ENCODE data around the gene ZNF33B.

Gene ZNF33B

GRCh38 chr10:42623929-42624328, 14.4 kb downstream of the ZNF33B start:
- H3K79me2 ChIP-seq (ENCODE audit: low read length) = no peaks in the 10 kb centered on the region
- no peak overlapping the region for H2AFZ ChIP-seq (ENCODE audit: low read depth, low read length)
- H3K9me3 ChIP-seq (ENCODE audit: insufficient read depth, low read length) = no peaks in the 10 kb centered on the region
- H3K27ac ChIP-seq (ENCODE audit: low read length) = no peak overlapping the region
- H3K9ac ChIP-seq (ENCODE audit: low read length) = no peak overlapping the region
- H3K27me3 ChIP-seq (ENCODE audit: low read depth, low read length) = no peaks in the 10 kb centered on the region
- no peak overlapping the region for H3K4me3 ChIP-seq (ENCODE audit: low read length)
- TF ChIP-seq CTCF (IDR thresholded peaks at IDR 0.05; ENCODE audit: low read depth, low read length) = no peak
- TF ChIP-seq EZH2phosphoT487 (IDR thresholded peaks at IDR 0.05; ENCODE audit: low read depth) = no peak
- H4K20me1 ChIP-seq (ENCODE audit: insufficient read depth, low read length) = no peaks in the 10 kb centered on the region
- H3K36me3 ChIP-seq (replicated peaks; ENCODE audit: low read depth, low read length) = peaks cover 3% of the 10 kb centered on the region
- H3K4me2 ChIP-seq (ENCODE audit: low read length) = no peak overlapping the region
- no peaks in the 10 kb centered on the region for H3K4me1 ChIP-seq (ENCODE audit: low read length)

- Histone ChIP-seq H2AFZ (ENCODE audit: low read depth, low read length) (no peak overlapping the region), H3K27ac (ENCODE audit: low read length) (no peak overlapping the region), H4K20me1 (ENCODE audit: insufficient read depth, low read length) (no peaks in the 10 kb centered on the region), H3K9me3 (ENCODE audit: insufficient read depth, low read length) (no peaks in the 10 kb centered on the region), H3K4me1 (ENCODE audit: low read length) (no peaks in the 10 kb centered on the region), H3K36me3 (replicated peaks; ENCODE audit: low read depth, low read length) (no peaks in the 10 kb centered on the region), H3K79me2 (ENCODE audit: low read length) (no peaks in the 10 kb centered on the region), H3K4me3 (ENCODE audit: low read length) (no peak overlapping the region), H3K9ac (ENCODE audit: low read length) (no peak overlapping the region), H3K27me3 (ENCODE audit: low read depth, low read length) (no peaks in the 10 kb centered on the region), H3K4me2 (ENCODE audit: low read length) (no peak overlapping the region)
- TF ChIP-seq EZH2phosphoT487 (IDR thresholded peaks at IDR 0.05; ENCODE audit: low read depth) (no peak), CTCF (IDR thresholded peaks at IDR 0.05; ENCODE audit: low read depth, low read length) (no peak)
Observed at GRCh38 chr10:42618424-42618823, 19.9 kb downstream of the ZNF33B start.

DNA sequence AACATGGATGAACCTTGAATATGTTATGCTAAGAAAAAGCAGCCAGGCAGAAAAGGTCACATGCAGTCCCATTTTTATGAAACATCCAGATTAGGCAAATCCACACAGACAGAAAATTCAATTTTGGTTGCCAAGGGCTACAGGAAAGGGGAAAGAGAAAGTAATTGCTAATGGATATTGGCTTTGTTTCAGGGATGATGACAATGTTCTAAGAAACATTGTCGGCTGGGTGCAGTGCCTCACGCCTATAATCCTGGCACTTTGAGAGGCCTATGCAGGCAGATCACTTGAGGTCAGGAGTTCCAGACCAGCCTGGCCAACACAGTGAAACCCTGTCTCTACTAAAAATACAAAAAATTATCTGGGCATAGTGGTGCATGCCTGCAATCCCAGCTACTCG, 23.0 kb downstream of the ZNF33B start:
- no peak overlapping the region for H3K27ac ChIP-seq (ENCODE audit: low read length)
- H3K79me2 ChIP-seq (ENCODE audit: low read length) = no peaks in the 10 kb centered on the region
- H3K27me3 ChIP-seq (ENCODE audit: low read depth, low read length) = no peaks in the 10 kb centered on the region
- H3K36me3 ChIP-seq (replicated peaks; ENCODE audit: low read depth, low read length) = no peaks in the 10 kb centered on the region
- H2AFZ ChIP-seq (ENCODE audit: low read depth, low read length) = no peak overlapping the region
- H3K4me3 ChIP-seq (ENCODE audit: low read length) = no peak overlapping the region
- H3K4me1 ChIP-seq (ENCODE audit: low read length) = no peaks in the 10 kb centered on the region
- no peak overlapping the region for H3K4me2 ChIP-seq (ENCODE audit: low read length)
- no peak overlapping the region for H3K9ac ChIP-seq (ENCODE audit: low read length)
- TF ChIP-seq EZH2phosphoT487 (IDR thresholded peaks at IDR 0.05; ENCODE audit: low read depth) (no peak), CTCF (IDR thresholded peaks at IDR 0.05; ENCODE audit: low read depth, low read length) (no peak)
- H3K9me3 ChIP-seq (ENCODE audit: insufficient read depth, low read length) = no peaks in the 10 kb centered on the region
- no peaks in the 10 kb centered on the region for H4K20me1 ChIP-seq (ENCODE audit: insufficient read depth, low read length)

DNA sequence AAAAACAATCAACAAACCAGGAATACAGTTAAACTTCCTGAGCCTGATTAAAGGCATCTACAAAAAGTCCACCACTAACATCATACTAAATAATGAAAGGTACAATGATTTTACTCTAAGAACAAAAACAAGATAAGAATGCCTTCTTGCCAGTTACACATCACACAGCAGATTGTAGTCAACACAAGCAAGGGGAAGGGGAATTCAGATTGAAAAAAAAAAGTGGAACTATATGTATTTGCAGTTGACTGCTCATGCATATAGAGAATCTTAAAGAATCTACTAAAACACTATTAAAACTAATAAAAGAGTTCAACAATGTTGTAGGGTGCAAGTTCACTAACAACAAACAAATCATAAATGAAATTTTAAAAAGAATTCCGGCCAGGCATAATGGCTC, 28.5 kb downstream of the ZNF33B start:
- Histone ChIP-seq H3K36me3 (replicated peaks; ENCODE audit: low read depth, low read length) (no peaks in the 10 kb centered on the region), H3K9ac (ENCODE audit: low read length) (no peak overlapping the region), H3K4me1 (ENCODE audit: low read length) (0 out of 2 replicates have a peak, but pooled peaks cover 5% of the 10 kb centered on the region), H3K27me3 (ENCODE audit: low read depth, low read length) (no peaks in the 10 kb centered on the region), H2AFZ (ENCODE audit: low read depth, low read length) (no peak overlapping the region), H3K4me3 (ENCODE audit: low read length) (no peak overlapping the region), H4K20me1 (ENCODE audit: insufficient read depth, low read length) (no peaks in the 10 kb centered on the region), H3K9me3 (ENCODE audit: insufficient read depth, low read length) (no peaks in the 10 kb centered on the region), H3K27ac (ENCODE audit: low read length) (no peak overlapping the region), H3K79me2 (ENCODE audit: low read length) (no peaks in the 10 kb centered on the region), H3K4me2 (ENCODE audit: low read length) (no peak overlapping the region)
- no peak for TF ChIP-seq CTCF (IDR thresholded peaks at IDR 0.05; ENCODE audit: low read depth, low read length)
- no peak for TF ChIP-seq EZH2phosphoT487 (IDR thresholded peaks at IDR 0.05; ENCODE audit: low read depth)

Measured in OCI-LY3 (cell line).